ENCODE measurements around the gene MDFIC2.
A peak's percentile ranks its signal among the peaks of the same experiment; 100 is the strongest.
"Not testable (repeated sequence)": the region's sequence is repeated elsewhere in the genome, so short reads cannot be mapped to it uniquely, and the experiment has no call there.

Gene MDFIC2

GRCh38 chr3:70291097-70291482 is 21.3 kb downstream of the MDFIC2 start:
- H3K4me3 ChIP-seq (ENCODE audit: low read depth, low read length): no peak overlapping the region
- no peak for DNase-seq (ENCODE audit: low read depth)
- TF ChIP-seq, protein P1, sequence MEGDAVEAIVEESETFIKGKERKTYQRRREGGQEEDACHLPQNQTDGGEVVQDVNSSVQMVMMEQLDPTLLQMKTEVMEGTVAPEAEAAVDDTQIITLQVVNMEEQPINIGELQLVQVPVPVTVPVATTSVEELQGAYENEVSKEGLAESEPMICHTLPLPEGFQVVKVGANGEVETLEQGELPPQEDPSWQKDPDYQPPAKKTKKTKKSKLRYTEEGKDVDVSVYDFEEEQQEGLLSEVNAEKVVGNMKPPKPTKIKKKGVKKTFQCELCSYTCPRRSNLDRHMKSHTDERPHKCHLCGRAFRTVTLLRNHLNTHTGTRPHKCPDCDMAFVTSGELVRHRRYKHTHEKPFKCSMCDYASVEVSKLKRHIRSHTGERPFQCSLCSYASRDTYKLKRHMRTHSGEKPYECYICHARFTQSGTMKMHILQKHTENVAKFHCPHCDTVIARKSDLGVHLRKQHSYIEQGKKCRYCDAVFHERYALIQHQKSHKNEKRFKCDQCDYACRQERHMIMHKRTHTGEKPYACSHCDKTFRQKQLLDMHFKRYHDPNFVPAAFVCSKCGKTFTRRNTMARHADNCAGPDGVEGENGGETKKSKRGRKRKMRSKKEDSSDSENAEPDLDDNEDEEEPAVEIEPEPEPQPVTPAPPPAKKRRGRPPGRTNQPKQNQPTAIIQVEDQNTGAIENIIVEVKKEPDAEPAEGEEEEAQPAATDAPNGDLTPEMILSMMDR (IDR thresholded peaks at IDR 0.05; ENCODE audit: control insufficient read depth, extremely low read depth, insufficient read depth): no peak

DNA sequence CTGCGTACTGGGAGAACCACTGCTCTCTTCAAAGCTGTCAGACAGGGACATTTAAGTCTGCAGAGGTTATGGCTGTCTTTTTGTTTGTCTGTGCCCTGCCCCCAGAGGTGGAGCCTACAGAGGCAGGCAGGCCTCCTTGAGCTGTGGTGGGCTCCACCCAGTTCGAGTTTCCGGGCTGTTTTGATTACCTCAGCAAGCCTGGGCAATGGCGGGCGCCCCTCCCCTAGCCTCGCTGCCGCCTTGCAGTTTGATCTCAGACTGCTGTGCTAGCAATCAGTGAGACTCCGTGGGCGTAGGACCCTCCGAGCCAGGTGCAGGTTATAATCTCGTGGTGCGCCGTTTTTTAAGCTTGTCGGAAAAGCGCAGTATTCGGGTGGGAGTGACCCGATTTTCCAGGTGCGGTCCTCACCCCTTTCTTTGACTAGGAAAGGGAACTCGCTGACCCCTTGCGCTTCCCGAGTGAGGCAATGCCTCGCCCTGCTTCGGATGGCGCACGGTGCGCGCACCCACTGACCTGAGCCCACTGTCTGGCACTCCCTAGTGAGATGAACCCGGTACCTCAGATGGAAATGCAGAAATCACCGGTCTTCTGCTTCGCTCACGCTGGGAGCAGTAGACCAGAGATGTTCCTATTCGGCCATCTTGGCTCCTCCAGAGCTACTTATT is 21.9 kb downstream of the MDFIC2 start:
- H3K4me3 ChIP-seq (ENCODE audit: low read depth, low read length); DNase-seq (ENCODE audit: low read depth): not testable (repeated sequence)

GRCh38 chr3:70281663-70282062 is 30.8 kb downstream of the MDFIC2 start:
- H3K4me3 ChIP-seq (ENCODE audit: low read depth, low read length): no peak overlapping the region
- TF ChIP-seq, protein P1 (IDR thresholded peaks at IDR 0.05; ENCODE audit: control insufficient read depth, extremely low read depth, insufficient read depth): no peak
- DNase-seq (ENCODE audit: low read depth): no peak

DNA sequence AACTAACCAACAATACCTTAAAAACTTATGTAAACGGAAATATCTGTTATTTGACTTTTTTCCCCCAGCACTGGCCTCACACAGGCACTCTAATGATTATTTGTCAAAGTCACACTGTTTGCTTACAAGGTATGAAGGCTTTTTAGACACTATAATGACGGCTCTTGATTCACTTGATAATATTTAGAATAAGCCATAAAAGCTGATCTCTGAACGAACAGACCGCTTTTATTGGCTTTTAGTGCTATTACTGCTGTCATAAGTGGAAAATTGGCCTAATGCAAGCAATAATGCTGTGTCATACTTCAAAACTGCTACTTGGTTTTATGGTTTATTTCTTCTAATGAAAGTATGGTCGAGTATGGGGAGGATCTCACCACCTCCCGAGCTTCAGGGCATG is 35.1 kb downstream of the MDFIC2 start:
- no peak for DNase-seq (ENCODE audit: low read depth)
- H3K4me3 ChIP-seq (ENCODE audit: low read depth, low read length): no peak overlapping the region
- TF ChIP-seq, protein P1 (IDR thresholded peaks at IDR 0.05; ENCODE audit: control insufficient read depth, extremely low read depth, insufficient read depth): no peak

DNA sequence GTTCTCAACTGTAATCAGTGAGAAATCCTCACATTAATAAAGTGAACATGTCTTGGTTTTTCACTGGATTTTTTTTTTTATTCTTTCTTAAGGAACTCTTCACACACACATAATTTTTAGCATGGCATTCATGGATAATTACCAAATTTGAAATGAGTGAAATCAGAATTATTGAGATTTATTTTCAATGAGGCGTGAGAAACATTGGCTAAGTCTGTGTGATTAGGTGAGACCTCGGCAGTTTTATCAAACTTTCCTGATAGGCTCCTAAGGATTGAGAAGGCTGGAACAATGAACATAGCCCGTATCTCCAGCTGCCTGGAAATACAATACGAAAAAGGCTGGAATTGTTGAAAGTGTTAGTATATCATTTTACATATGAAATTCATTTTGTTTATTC is 35.5 kb downstream of the MDFIC2 start:
- DNase-seq (ENCODE audit: low read depth): no peak
- TF ChIP-seq, protein P1 (IDR thresholded peaks at IDR 0.05; ENCODE audit: control insufficient read depth, extremely low read depth, insufficient read depth): no peak
- H3K4me3 ChIP-seq (ENCODE audit: low read depth, low read length): no peak overlapping the region

DNA sequence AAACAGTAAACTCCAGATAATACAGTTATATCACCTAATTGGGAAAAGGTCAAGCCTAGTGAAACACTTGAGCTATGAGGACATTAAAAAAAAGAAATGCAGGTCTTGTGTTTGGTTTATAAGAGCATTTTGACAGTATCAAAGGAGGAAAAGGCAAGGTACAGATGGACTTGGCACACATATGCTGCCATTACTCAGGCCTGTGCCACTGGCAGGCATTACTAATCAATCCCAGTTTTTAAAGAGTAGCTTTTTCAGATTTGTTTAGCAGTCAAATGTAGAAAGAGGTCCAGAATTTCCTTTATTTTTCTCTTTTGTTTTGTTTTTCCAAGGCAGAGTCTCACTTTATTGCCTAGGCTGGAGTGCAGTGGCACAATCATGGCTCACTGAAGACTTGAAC is 38.9 kb downstream of the MDFIC2 start:
- TF ChIP-seq, protein P1 (IDR thresholded peaks at IDR 0.05; ENCODE audit: control insufficient read depth, extremely low read depth, insufficient read depth): no peak
- peak; percentile 3 for DNase-seq (ENCODE audit: low read depth)
- no peak overlapping the region for H3K4me3 ChIP-seq (ENCODE audit: low read depth, low read length)

DNA sequence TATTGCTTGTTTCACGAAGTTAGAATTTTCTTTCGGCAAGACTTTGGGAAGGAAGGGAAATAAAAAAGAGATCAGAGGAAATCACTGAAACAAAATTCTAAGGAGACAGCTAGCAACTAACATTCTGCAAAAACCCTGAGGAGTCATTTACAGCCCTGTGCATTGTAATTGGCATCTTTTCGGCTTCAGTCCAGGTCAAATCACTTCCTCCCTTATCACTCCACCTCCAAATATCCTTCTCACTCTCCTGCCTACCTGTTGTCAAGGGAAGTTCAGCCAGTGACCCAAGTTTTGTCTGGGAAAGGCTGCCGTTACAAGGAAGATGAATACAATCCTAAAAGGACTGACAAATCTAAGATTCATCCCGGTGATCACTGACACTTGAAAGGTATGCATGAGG is 39.6 kb downstream of the MDFIC2 start:
- TF ChIP-seq, protein P1 (IDR thresholded peaks at IDR 0.05; ENCODE audit: control insufficient read depth, extremely low read depth, insufficient read depth): no peak
- no peak overlapping the region for H3K4me3 ChIP-seq (ENCODE audit: low read depth, low read length)
- no peak for DNase-seq (ENCODE audit: low read depth)

Measured in LNCaP clone FGC (cell line).